NCI-H82 (cell line): Measurements from ENCODE around the gene SLC38A6.
A peak's percentile ranks its signal among the peaks of the same experiment; 100 is the strongest.

Source experiments
- DNase-seq: peaks from one replicate; lab custom pipeline; 2025; lab: John Stamatoyannopoulos, UW

Gene SLC38A6

DNA sequence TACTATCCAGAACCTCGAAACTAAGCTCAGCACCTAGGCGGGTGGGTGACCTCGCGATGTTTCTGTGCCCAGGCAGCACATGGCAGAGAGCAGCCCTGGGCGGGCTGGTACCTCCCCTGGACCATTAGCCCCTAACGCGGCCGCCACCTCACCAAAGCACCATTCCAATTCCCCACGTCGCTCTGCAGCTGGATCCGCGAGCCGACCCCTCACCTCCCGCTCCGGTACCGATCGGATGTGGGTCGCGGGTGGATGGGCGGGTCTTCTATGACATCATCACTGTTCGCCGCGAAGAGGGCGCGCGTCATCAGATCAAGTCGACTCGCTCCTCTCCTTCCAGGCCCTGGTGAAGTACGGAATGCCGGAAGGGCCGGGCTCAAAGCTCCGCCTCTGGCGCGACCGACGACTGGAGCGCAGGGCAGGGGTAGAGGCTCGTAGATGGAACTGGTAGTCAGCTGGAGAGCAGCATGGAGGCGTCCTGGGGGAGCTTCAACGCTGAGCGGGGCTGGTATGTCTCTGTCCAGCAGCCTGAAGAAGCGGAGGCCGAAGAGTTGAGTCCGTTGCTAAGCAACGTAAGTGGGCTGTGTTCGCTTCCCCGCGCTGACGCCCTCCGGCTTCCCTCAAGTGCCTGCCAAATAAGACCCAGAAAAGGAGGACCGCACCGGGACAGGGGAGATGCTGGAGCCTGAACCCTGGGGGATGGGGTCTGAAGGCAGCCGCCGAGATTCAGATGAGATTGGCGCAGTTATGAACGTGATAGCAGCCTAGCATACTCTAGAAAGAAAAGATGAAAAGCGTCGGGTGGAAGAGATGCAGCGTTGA is at the start of gene SLC38A6, which contains the start of gene TRMT5:
TSS of gene SLC38A6 (plus strand) at position 435 of the 822 bp plus-strand sequence. CDS start at position 468, 33 bp downstream.
TSS of gene TRMT5 (minus strand) at position 269 of the 822 bp plus-strand sequence. CDS start at position 163, 106 bp downstream.
- peak; percentile 94 for DNase-seq

DNA sequence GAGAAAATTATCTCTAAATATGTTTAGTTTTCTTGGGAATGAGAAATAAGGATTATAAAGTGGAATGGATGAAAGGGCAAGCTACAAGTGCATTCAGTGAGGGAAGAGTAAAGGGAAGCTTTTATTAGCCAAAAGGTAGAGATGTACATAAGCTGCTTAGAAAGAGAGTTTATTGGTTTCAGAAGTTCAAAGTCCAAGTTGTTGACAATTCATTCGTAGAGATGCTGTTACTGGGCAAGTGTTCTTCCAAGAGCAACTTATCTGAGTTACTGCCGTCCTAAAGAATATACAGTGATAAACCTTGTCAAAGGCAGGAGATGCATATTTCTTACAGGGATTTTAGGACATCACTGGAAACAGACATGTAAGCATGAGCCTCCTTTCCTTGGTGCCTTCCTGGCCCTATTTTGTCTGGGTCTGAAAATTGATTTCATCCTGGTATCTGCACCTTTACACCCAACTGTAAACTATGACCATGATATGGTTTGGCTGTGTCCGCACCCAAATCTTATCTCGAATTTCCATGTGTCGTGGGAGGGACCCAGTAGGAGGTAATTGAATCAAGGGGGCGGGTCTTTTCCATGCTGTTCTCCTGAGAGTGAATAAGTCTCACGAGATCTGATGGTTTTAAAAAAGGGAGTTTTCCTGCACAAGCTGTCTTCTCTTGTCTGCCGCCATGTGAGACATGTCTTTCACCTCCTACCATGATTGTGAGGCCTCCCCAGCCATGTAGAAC is 47.0 kb upstream of the SLC38A6 start:
- DNase-seq = no peak

DNA sequence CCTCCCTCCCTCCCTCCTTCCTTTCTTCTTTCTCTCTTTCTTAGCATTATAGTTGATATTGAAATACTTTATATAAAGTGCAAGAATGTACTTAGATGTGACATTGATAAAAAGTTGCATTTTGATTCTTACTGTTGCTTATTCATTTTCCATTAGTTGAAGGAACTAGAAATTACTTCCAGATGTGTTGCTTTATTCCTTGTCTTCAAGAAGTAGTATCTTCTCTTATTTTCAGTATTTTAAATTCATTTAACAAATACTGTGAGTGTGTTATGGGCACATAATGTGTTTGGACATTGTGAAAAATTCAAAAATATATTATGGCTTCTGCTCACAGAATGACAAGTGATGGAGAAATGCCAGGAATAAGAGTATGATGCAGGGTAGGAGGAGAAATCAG is 45.7 kb upstream of the SLC38A6 start:
- DNase-seq = no peak

DNA sequence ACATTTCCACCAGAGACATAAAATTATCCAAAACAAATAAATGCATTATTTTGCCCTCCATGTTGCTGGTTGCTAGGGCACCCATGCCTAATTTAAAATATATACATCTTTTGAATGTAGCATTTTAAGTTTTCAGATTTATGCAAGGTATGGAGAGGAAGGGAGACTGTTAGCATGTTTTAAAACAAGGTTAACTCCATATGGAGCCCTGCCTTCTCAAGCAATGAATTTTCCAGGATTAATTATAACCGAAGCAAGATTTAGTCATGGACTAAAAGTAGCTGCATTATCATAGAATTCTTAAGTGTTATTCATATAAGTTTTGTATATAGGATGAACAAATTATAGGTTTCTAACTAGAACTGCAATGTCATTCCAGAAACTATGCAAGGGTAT is 37.4 kb upstream of the SLC38A6 start:
- peak; percentile 35 for DNase-seq

DNA sequence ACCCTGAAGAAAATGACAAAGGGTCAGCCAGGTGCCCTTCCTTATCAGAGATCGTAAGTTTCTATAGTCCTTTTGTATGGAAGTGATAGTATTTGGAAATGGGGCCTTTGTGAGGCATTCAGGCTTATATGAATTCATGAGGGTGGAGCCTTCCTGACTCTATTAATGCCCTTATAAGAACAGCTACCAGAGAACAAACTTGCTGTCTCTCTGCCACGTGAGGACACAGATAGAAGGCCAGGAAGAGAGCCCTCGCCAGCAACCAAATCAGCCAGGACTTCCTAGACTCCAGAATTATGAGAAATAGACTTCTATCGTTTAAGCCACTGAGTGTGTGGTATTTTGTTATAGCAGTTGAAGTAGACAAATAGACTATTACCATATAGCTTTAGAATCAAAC is 36.8 kb upstream of the SLC38A6 start:
- DNase-seq = peak; percentile 28

DNA sequence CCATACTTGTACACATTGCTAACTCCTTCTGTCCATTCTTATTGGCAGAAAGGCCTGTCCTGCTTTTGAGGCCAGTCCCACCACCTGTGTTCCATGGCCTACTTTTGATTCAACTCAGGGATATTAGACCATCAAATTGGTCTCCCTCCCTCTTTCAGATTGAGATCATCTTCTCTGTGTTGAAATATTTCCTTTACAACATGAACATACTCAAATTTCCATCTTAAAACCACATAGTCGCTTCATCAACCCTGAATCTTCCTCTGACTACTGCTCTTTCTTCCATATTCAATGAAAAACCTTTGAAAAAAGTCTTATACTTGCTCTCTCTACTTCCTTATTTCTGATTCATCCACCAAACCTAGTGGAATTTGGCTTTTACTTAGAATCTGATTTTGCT is 35.1 kb upstream of the SLC38A6 start:
- DNase-seq = no peak

DNA sequence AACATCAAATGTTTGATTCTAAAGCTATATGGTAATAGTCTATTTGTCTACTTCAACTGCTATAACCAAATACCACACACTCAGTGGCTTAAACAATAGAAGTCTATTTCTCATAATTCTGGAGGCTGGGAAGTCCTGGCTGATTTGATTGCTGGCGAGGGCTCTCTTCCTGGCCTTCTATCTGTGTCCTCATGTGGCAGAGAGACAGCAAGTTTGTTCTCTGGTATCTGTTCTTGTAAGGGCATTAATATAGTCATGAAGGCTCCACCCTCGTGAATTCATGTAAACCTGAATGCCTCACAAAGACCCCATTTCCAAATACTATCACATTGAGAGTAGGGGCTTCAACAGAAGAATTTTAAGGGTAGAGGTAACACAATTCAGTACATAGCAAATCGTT is 34.3 kb upstream of the SLC38A6 start:
- no peak for DNase-seq

DNA sequence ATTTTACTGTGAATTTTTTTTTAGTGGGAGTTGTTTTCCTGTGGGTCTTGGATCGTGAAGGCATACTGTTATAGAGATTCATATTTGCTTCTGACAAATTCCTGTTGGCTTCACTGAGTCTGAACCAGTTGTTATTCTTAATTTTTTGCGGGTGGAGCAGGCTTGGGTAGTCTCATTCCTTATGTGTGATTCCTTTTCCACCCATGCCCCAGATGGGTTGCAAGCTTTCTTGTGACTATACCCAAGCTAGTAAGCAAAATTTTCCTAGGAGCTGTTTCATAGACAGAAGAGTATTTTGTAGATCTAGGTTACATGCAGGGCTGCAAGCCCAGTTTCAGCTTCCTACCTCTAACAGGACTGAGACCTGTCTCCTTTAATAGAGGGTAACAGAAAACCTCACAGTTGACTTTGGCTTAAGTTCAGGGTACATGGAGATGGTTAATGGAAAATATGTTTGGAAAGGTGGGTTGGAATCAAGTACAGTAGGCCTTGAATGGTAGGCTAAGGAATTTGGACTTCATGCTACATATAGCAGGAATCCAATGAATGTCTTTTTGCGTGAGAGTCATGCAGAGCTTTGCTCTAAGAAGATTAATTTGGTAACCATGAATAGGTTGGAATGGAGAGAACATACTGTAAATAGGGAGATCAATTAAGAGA is 29.1 kb upstream of the SLC38A6 start:
- DNase-seq = no peak

DNA sequence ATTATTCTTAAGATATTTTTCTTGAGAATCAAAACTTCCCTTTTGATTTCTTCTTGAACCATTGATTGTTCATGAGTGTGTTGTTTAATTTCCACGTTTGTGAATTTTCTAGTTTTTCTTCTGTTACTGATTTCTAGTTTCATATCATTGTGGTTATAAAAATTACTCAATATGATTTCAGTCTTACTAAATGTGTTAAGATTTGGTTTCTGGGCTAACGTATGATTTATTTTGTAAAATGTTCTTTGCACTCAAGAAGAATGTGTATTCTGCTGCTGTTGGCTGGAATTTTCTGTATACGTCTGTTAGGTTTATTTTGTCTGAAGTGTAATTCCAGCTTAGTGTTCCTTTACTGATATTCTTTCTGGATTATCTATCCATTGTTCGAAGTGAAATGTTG is 24.8 kb upstream of the SLC38A6 start:
- no peak for DNase-seq

DNA sequence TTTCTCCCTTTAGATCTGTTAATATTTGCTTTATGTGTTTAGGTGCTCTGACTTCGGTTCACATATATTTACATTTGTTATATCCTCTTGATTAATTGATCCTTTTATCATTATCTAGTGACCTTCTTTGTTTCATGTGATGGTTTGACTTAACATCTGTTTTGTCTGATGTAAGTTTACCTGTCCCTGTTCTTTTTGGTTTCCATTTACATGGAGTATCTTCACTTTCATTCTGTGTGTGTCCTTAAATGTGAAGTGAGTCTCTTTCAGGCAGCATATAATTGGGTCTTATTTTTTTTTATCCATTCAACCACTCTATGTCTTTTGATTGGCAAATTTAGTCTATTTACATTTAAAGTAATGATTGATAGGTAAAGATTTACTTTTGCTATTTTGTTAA is 24.4 kb upstream of the SLC38A6 start:
- DNase-seq = no peak

DNA sequence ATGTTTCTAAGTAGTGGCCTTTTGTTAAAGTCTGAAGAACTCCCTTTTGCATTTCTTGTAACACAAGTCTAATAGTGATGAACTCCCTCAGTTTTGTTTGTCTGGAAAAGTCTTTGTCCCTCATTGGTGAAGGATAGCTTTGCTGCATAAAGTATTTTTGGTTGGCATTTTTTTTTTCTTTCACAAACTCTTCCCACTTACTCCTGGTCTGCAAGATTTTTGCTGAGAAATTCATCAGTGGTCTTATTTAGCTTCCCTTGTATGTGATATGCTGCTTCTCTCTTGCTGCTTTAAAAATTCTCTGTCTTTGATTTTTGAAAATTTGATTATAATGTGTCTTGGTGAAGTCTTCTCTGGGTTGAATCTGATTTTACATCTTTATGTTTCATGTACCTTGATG is 22.9 kb upstream of the SLC38A6 start:
- no peak for DNase-seq

DNA sequence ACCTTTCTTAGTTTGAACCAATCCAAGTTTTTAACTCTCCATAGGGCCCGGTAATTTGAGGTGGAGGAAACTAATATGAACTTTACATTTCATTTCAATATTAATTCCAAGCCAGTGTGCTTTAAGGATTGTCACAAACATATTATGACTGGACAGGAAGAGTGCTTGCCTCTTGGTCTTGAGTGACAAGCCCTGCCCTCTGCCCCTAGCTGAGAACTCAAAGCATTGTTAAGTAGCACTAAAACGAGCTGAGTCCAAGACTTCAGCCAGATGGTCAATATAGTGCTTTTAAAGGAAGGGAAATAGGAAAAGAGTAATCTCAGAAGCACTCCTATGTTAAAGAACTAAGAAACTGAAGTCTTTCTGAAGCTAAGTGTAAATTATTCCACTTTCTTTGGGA is 17.3 kb upstream of the SLC38A6 start:
- no peak for DNase-seq

DNA sequence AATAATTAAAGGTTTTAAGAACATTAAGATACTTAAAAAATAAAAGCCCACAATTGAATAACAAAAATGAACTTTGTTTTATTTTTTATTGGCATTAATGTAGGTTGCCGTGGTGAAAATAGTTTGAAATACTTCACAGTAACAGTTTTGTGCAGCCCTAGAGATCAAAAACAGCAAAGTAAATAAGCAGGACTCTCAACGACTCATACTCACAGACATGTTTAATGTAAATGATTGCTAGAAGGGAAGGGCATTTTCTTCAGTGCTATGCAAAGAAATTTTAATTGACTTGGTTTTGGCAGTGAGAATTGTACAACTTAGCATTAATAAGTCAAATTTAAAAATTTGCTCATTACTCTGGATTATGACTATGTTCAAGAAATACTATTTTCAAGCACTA is 16.1 kb upstream of the SLC38A6 start:
- no peak for DNase-seq

DNA sequence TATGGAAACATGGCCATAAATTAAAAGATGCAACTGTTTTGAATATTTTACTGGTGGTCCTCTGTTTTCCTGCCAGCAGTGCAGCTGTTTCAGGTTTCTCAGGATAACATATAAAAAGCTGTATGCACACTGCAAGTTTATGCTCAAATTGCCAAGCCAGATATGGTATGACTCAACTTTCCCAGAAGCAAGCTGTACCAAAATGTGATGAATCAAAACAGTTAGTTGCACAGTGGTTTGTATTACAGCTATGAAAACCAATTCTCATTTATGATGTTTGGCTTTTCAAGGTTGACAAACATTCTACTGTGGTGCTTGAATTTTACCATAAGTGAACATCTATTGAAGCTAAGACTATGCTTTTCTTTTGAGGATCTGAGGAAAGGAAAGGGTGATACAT is 15.6 kb upstream of the SLC38A6 start:
- no peak for DNase-seq

DNA sequence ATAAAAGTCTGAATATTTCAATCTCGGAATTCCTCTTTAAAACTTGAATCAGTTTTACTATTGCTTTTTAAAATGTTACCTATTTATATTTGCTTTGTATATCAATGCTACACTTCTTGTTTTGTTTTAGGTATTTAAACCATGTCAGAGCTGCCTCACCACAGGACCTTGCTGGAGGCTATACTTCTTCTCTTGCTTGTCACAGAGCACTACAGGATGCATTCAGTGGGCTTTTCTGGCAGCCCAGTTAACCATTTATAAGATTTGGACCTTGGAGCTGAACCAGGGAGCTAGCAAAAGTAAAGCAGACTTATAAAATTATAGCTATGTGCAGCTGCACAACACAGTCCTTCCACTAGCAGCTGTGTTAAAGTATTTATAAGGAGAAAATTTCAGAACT is 12.9 kb upstream of the SLC38A6 start:
- no peak for DNase-seq

DNA sequence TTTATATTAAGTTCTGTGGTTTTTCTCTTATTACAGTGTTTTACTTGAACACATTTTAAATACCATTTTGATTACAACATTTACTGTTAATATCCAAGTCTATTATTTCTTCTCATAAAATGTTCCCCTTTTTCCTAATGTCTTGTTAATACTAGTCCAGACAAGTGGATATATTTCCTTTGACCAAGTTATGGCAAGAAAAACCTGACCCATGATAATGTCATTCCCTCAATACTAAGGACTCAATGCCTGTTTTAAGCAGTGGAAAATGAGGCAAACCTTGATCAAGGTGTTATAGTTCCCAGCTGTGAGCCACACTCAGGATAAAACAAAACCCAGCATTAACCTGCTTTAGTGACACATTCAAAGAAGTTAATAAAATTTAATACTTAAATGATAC is 12.4 kb upstream of the SLC38A6 start:
- DNase-seq = no peak

DNA sequence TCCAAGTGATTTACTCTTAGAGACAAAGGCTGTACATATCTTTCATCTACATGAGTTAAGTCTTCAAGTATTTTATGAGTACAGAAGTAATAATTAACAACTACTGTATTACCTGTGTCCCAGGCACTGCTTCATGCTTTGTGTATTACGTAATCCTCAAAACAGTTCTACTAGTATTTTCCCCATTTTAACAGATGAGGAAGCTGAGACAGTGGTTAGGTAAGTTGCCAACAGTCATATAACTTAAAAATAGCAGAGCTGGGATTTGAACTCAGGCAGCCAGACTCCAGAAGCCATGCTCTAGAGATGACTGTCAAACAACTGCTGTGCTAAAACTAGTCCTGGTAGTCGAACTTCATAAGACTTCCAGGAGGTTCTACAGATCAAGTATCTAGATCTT is 10.9 kb upstream of the SLC38A6 start:
- DNase-seq = no peak

DNA sequence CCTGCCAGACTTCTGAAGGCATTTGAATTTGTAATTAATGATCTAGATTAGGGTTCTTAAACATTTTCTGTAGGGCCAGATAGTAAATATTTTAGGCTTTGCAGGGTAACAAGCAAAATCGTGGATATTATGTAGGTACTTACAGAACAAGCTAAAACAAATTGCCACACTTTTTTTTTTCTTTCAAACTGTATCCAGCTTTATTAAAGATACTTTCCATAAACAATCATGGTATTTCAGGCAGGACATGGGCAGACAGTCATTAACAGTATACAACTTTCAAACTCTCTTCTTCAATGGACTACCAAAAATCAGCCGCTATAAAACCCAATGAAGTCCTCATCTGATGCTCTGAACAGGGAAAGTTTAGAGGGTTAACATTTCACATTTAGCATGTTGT is 9.8 kb upstream of the SLC38A6 start:
- no peak for DNase-seq

DNA sequence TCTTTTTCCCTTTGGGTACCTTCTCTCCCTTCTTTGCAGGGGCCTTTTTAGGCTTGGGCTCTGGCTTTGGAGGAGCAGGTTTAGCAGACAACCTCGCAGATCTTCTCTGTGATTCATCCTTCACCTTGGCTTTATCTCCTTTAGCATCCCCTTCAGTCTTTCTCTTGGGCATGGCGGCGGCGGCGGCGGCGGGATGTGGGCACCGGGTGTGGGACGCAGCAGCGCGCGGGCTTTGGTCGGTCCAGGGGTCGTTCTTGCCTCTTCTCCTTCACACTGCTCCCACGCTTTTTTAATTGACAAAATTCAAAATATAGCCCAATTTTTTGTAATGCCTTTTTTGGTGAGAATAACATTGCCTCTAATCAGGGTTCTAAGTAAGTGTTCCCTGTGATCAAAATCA is 8.8 kb upstream of the SLC38A6 start:
- no peak for DNase-seq

DNA sequence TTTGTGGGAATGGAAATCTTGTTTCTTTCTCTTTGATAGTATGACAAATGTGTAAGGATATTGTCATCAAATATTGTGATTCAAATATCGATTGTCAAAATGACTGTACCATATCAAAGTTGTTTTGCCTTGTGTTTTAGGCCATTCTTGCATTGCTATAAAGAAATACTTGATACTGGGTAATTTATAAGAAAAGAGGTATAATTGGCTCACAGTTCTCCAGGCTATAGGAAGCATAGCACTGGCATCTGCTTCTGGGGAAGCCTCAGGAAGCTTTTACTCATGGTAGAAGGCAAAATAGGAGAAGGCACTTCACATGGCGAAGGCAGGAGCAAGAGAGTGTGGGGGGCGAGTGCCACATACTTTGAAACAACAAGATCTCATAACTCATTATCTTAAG is 8.0 kb upstream of the SLC38A6 start:
- no peak for DNase-seq

DNA sequence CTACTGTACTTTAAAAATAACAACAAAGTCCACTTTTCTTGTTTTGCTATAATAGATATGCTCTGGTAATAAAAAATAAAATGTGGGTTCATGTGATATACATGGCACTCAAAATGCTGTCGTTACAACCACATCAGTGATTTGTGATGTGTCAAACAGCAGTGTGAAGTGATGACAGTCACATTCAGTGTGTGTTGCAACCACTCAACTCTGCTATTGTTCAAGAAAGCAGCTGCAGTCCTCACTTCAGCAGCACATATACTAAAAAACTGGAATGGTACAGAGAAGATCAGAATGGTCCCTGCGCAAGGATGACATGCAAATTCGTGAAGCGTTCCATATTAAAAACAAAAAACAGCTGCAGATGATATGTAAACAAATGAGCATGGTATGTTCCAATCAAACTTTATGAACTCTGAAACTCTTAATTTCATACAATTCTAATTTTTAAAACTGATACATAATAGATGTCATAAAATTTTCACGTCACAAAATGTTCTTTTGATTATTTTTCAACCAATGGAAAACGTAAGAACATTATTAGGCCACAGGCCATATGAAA is 6.9 kb upstream of the SLC38A6 start:
- no peak for DNase-seq

DNA sequence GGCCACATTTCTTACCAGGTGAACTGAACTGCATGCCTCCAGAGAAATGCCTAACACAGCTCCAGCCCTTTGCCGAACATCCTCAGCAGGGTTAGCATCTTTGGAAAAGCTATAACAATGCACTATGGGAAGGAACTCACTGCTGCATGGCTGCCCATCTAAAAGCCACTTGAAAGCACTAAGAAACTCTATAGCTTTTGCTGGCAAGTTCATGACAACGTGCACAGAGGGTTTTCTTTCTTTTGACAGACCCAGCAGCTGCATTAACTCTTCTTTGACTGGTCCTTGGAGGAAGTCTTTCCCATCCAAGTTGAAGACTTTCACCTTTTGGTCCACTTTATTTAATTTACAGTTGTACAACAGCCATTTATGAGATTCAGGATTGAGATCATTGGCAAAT is 5.5 kb upstream of the SLC38A6 start:
- DNase-seq = no peak

DNA sequence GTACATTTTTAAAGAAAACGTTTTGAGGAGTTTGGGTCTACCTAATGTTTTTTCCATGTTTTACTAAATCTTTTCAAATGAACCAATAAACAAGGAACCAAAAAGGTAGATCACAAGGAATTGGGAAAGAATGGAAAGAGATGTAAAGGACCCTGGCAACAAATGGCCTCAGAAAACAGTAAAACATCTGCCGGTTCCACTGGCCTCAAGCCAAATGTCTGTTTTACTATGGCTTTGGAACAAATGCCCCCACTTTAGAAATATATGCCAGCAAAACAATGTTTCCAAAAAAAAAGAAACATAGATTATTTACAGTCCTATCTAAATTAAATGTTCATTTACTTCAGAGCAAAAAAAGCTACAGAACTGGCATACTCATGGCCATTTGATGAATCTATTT is 3.2 kb upstream of the SLC38A6 start:
- no peak for DNase-seq
